NCI-H446 (cell line): ENCODE measurements around the gene SLC2A1.
A peak's percentile ranks its signal among the peaks of the same experiment; 100 is the strongest.

ENCODE experiments used
- DNase-seq, 2 experiments: peaks; one replicate each; lab custom pipeline; 2025; lab: John Stamatoyannopoulos, UW

SLC2A1 gene

GRCh38 chr1:42979896-42980800 is 21.5 kb upstream of the SLC2A1 start:
- no peak for DNase-seq

GRCh38 chr1:42979036-42979430 is 20.4 kb upstream of the SLC2A1 start:
- DNase-seq: no peak

GRCh38 chr1:42978317-42979035 is 19.8 kb upstream of the SLC2A1 start:
- no peak for DNase-seq

GRCh38 chr1:42977653-42978052 is 19.0 kb upstream of the SLC2A1 start:
- DNase-seq: no peak

GRCh38 chr1:42975561-42976225 is 17.0 kb upstream of the SLC2A1 start:
- DNase-seq: no peak

GRCh38 chr1:42974767-42975437 is 16.2 kb upstream of the SLC2A1 start:
- no peak for DNase-seq

GRCh38 chr1:42973799-42974198 is 15.1 kb upstream of the SLC2A1 start:
- no peak for DNase-seq

- no peak for DNase-seq
Observed at GRCh38 chr1:42973286-42973685, 14.6 kb upstream of the SLC2A1 start.

GRCh38 chr1:42971841-42972291 is 13.2 kb upstream of the SLC2A1 start:
- peak; percentile 27 to 76 for DNase-seq

- DNase-seq: no peak
Observed at GRCh38 chr1:42970143-42970542, 11.5 kb upstream of the SLC2A1 start.

GRCh38 chr1:42968654-42969053 is 10.0 kb upstream of the SLC2A1 start:
- no peak for DNase-seq

GRCh38 chr1:42966688-42967612 is 8.3 kb upstream of the SLC2A1 start:
- DNase-seq: peak in 1 of 2 experiments; percentile 19

GRCh38 chr1:42965378-42965777 is 6.7 kb upstream of the SLC2A1 start:
- DNase-seq: no peak

- DNase-seq: no peak
Observed at GRCh38 chr1:42964044-42964812, 5.6 kb upstream of the SLC2A1 start.

- no peak for DNase-seq
Observed at GRCh38 chr1:42963378-42964043, 4.8 kb upstream of the SLC2A1 start.

GRCh38 chr1:42962641-42963377 is 4.1 kb upstream of the SLC2A1 start:
- no peak for DNase-seq

GRCh38 chr1:42961312-42962091 is 2.8 kb upstream of the SLC2A1 start:
- DNase-seq: no peak
